Measurements from ENCODE around the gene SLC5A4. TPM values are rescaled to one million over a fixed set of nuclear protein-coding genes. Genes with fewer than 3 reads are reported as not detected.

SLC5A4 gene
- total and polyA plus RNA-seq, 2 of the 4 experiments (the other 2 are of a cell fraction), result 0.10 to 0.18 TPM

DNA sequence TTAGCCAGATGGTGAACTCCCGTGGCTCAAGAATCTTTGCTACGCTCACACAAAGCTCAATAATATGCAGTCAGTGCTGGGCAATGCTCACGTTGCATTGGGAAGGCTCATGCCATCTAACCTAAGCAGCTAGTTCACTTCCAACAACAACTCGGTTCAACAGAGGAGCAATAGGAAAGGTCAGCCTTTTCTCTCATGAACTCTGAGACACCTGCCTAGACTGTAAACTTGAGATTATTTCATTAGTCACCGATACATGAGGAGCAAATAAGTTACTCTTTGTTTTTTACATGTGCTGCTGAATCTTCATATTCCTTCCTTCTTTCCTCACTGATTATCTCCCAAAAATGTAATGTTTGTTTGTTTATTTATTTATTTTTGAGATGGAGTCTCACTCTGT is 9.0 kb downstream of the SLC5A4 start:
- ATAC-seq (ENCODE audit: low read depth), result no peak
- H3K9ac ChIP-seq (ENCODE audit: low read depth, low read length), result no peak overlapping the region
- H3K36me3 ChIP-seq (ENCODE audit: control insufficient read depth, insufficient read depth, low read length), result no peaks in the 10 kb centered on the region
- no TSS peak for BruUV-seq (replicated peaks)
- H4K5ac ChIP-seq (ENCODE audit: low read depth, low read length), result no peak overlapping the region
- H3K18ac ChIP-seq (ENCODE audit: low read depth, low read length), result no peak overlapping the region
- no peak overlapping the region for H2BK5ac ChIP-seq (ENCODE audit: low read depth, low read length, poor library complexity, severe bottlenecking)
- H3K14ac ChIP-seq (replicated peaks; ENCODE audit: low read depth, low read length), result no peak overlapping the region
- TF ChIP-seq MXI1 (IDR thresholded peaks at IDR 0.05; ENCODE audit: borderline replicate concordance, low read depth, low read length), result no peak
- no peak for TF ChIP-seq RFX5 (IDR thresholded peaks at IDR 0.05; ENCODE audit: low read depth, low read length)
- TF ChIP-seq, protein P1, sequence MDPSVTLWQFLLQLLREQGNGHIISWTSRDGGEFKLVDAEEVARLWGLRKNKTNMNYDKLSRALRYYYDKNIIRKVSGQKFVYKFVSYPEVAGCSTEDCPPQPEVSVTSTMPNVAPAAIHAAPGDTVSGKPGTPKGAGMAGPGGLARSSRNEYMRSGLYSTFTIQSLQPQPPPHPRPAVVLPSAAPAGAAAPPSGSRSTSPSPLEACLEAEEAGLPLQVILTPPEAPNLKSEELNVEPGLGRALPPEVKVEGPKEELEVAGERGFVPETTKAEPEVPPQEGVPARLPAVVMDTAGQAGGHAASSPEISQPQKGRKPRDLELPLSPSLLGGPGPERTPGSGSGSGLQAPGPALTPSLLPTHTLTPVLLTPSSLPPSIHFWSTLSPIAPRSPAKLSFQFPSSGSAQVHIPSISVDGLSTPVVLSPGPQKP (IDR thresholded peaks at IDR 0.05; ENCODE audit: borderline replicate concordance, low read depth, low read length), result no peak
- TF ChIP-seq NFE2L2 (IDR thresholded peaks at IDR 0.05; ENCODE audit: low read depth, low read length), result no peak
- no peak for TF ChIP-seq CHD1 (IDR thresholded peaks at IDR 0.05; ENCODE audit: low read depth, low read length)
- no peak for TF ChIP-seq RCOR1 (IDR thresholded peaks at IDR 0.05; ENCODE audit: insufficient replicate concordance, low read length)
- no peak for TF ChIP-seq RAD21 (IDR thresholded peaks at IDR 0.05; ENCODE audit: low read length)
- TF ChIP-seq MAZ (IDR thresholded peaks at IDR 0.05; ENCODE audit: borderline replicate concordance, low read depth, low read length), result no peak
- TF ChIP-seq, protein P2, sequence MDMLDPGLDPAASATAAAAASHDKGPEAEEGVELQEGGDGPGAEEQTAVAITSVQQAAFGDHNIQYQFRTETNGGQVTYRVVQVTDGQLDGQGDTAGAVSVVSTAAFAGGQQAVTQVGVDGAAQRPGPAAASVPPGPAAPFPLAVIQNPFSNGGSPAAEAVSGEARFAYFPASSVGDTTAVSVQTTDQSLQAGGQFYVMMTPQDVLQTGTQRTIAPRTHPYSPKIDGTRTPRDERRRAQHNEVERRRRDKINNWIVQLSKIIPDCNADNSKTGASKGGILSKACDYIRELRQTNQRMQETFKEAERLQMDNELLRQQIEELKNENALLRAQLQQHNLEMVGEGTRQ (IDR thresholded peaks at IDR 0.05; ENCODE audit: low read depth, low read length), result no peak
- no peak for TF ChIP-seq MAFK (IDR thresholded peaks at IDR 0.05; ENCODE audit: low read depth, low read length)
- no peak for TF ChIP-seq POLR2A (IDR thresholded peaks at IDR 0.05; ENCODE audit: low read depth, low read length)
- no peak for TF ChIP-seq FOS (IDR thresholded peaks at IDR 0.05; ENCODE audit: low read depth, low read length)
- TF ChIP-seq BHLHE40 (IDR thresholded peaks at IDR 0.05; ENCODE audit: low read depth, low read length), result no peak
- no peak overlapping the region for H3K4me2 ChIP-seq (ENCODE audit: low read depth, low read length)
- no peak overlapping the region for H3K27ac ChIP-seq (ENCODE audit: insufficient read depth, low read length)
- CTCF ChIA-PET, result no interaction called here
- no peak overlapping the region for H4K8ac ChIP-seq (ENCODE audit: low read depth in 2 of 2, low read length in 2 of 2)
- H2AFZ ChIP-seq (replicated peaks; ENCODE audit: low read length, poor library complexity), result no peak overlapping the region
- no peaks in the 10 kb centered on the region for H3K9me1 ChIP-seq (ENCODE audit: insufficient read depth, low read length)
- no peaks in the 10 kb centered on the region for H3K9me3 ChIP-seq (ENCODE audit: control insufficient read depth, insufficient read depth, low read length)
- 25% methylated on average over 2 of the region's 5 CpGs; no CpG with 5 or more reads in 1 of the 2 experiments for WGBS, 2 experiments (ENCODE audit: extremely low coverage in 2 of 2, insufficient read length in 1 of 2)
- H2BK120ac ChIP-seq (ENCODE audit: low read depth, low read length), result no peak overlapping the region
- H3K4ac ChIP-seq (ENCODE audit: low read depth, low read length), result no peak overlapping the region
- in situ Hi-C loops (cut with MboI; ENCODE audit: low sequenced_read_pairs), result loop anchor here (10.0 kb wide), 1 partner anchor 241 kb away; no protein-coding TSS in a partner anchor
- no peak overlapping the region for H3K56ac ChIP-seq (ENCODE audit: extremely low read depth, insufficient read depth, low read length)
- no peaks in the 10 kb centered on the region for H3K4me1 ChIP-seq (ENCODE audit: control insufficient read depth, insufficient read depth, low read length)
- H3K79me1 ChIP-seq (ENCODE audit: low read depth in 1 of 2, low read length in 2 of 2), result no peaks in the 10 kb centered on the region
- no peaks in the 10 kb centered on the region for H4K20me1 ChIP-seq (ENCODE audit: insufficient read depth, low read length)
- H4K91ac ChIP-seq (ENCODE audit: insufficient read depth, low read depth, low read length), result no peak overlapping the region
- dilution Hi-C loops (cut with HindIII; ENCODE audit: low sequenced_read_pairs, unreplicated experiment), result no loop called here
- H2AK5ac ChIP-seq (ENCODE audit: low read depth, low read length), result no peak overlapping the region
- H3K4me3 ChIP-seq (ENCODE audit: insufficient read depth, low read depth, low read length), result no peak overlapping the region
- no peak overlapping the region for H2BK15ac ChIP-seq (ENCODE audit: low read depth, low read length)
- POLR2A ChIA-PET (ENCODE audit: unreplicated experiment), result no interaction called here
- intact Hi-C loops (cut with micrococcal nuclease), result no loop called here
- no peak overlapping the region for H2BK20ac ChIP-seq (ENCODE audit: low read depth, low read length)
- H3K23ac ChIP-seq (ENCODE audit: low read depth, low read length), result no peak overlapping the region
- no peaks in the 10 kb centered on the region for H3K27me3 ChIP-seq (ENCODE audit: control insufficient read depth, insufficient read depth, low read length)
- DNase-seq, result no peak
- no peak overlapping the region for H2AK9ac ChIP-seq (replicated peaks; ENCODE audit: low read depth, low read length, poor library complexity)

All from IMR-90 (cell line).